ENCODE data around the gene GNAI2.
"Not testable (repeated sequence)": the region's sequence is repeated elsewhere in the genome, so short reads cannot be mapped to it uniquely, and the experiment has no call there.

The GNAI2 gene

DNA sequence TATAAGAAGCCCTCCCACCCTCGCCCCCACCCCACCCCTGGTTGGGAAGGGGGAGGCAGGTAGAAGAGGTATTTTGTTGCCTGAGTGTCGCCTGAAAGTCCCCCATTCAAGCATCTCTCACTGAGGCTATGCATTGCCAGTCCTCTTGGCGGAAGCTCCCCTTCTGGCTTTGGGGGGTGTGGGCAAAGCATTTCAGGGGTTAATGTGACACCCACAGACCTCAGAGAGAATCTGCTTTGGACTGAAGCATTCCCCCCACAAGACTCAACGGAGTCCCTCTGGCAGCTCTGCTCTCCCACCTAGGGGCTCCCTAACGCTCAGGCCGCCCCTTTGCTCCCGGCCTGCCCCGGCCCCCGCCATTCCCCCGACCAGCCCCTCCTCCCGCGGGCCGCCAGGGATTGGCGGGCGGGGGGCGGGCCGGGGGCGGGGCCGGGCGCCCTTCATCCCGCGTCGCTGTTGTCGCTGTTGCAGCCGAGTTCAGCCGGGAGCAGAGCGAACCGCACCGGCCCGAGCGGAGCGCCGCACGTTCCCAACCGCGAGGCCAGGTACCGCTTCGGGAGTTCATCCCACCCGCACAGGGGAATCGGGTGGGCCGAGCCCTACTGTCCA is 31.1 kb upstream of the GNAI2 start, which contains the start of gene SLC38A3:
TSS of gene SLC38A3 (plus strand) at position 468 of the 609 bp plus-strand sequence. CDS start 8,929 bp downstream, outside the sequence.
- DNase-seq (ENCODE audit: low read depth in 2 of 2) = no peak

GRCh38 chr3:50205413-50206276 is 30.4 kb upstream of the GNAI2 start:
- no peak for DNase-seq (ENCODE audit: low read depth in 2 of 2)

GRCh38 chr3:50207359-50208042 is 28.5 kb upstream of the GNAI2 start:
- no peak for DNase-seq (ENCODE audit: low read depth in 2 of 2)

DNA sequence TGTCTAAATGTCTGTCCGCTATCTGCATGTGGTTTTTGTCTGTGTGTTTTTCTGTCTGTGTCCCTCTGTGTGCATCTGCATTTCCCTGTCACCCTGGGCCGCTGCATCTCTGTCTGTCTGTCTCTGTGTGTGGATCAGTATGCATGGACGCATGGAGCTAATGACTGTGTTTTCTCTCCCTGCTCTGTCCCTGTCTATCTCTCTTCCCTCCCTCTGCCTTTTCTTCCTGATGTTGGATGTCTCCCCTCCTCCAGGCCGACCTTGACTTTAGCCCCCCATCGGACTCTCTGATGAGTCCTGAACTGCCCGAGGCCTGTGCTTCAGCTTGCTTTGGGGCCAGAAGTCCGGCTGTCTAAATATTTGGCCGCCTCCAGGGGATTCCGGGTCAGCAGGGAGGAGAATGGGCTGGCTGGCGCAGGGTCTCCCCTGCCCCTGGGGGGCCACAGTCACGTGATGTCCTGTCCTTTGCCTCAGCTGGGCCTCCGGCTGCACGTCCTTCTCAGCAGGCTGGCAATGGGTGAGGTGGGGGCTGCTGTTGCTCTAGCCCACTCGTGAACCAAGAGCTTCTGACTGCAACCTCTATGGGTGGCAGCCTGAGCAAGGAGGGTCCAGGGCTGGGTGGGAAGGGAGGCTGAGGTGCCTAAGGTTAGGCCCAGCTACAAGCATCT is 27.2 kb upstream of the GNAI2 start:
- no peak for DNase-seq (ENCODE audit: low read depth in 2 of 2)

DNA sequence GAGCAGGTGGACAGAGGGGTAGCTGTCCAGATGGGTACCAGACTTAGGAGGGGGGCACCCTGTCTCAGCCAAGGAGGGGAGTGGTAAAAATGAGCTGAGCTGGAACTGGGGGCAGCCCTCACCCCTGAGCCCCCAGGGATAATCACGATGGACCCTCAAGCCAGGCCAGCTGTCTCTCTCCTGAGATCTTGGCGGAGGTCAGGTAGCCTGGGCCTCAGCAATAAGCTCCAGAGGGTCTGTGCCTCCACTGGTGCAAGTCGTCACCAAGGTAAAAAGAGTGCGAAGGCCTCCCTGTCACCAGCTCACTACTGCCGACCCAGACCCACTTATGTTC is 25.9 kb upstream of the GNAI2 start:
- no peak for DNase-seq (ENCODE audit: low read depth in 2 of 2)

DNA sequence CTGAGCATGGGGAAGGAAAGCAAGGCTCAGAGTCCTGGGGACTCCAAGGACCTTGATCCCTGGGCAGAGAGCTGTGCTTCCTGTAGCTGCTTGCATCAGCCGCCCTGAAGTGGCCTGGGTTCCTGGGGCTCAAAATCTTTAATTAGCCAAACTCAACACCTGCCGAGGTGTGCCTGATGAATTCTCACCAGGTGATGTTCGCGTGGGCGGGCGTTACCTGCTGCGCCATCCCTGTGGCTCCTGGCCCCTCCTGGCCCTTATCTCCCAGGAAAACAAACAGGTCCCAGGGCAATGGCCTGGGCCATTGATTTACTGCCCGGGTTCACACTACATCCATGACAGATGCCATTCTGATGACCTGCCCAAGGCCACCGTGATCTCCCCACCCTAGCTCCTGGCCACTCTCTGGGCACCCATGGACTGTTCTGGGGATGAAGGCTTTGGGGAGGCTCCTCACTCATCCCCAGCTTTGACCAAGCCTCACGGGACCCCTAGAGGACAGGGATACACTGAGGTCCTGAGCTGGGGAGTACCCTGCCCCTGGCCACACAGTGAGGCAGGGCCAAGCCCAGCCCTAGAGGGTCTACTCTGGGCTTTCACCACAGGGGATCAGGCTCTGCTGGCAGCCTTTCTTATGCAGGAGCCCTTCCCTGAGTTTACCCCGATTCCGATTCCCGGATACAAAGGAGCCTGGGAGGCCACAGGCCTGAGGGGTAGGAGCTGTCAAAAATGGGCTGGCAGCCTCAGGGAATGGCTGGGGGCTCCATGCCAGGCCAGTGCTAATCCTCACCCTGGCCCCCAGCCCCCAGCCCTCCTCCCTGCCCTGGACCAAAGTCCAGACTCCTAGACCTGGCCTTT is 25.3 kb upstream of the GNAI2 start:
- no peak for DNase-seq (ENCODE audit: low read depth in 2 of 2)

DNA sequence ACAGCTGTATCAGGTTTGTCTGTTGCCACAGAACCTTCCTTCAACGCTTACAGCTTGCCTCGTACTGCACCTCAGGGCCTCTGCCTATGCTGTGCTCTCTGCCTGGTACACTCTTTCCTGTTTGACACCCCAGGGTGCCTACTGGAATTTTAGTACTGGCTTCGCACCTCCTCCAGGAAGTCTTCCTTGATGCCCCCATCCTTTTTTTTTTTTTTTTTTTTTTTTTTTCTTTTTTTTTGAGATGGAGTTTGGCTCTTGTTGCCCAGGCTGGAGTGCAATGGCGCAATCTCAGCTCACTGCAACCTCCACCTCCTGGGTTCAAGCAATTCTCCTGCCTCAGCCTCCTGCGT is 24.7 kb upstream of the GNAI2 start:
- not testable (repeated sequence) for DNase-seq (ENCODE audit: low read depth in 2 of 2)

DNA sequence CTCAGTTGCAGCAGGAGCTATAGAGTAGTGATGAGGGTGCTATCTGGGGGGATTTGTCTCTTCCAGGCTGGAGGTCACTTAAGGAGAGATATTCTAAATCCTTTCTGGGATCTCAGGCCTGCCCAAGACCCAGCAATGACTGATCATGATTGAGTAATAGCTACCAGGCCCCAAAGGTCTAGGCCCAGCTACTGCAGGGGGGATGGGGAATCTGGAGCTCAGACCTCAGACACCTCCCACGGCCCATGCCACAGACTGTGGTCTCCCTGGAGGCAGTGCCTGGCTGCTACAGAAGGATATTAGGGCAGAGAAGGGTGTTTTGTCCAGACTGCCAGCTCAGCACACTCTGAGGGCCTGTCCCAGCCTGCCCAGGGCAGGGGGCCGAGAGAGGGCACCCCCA is 24.1 kb upstream of the GNAI2 start:
- no peak for DNase-seq (ENCODE audit: low read depth in 2 of 2)

- no peak for DNase-seq (ENCODE audit: low read depth in 2 of 2)
Observed at GRCh38 chr3:50212502-50212901, 23.5 kb upstream of the GNAI2 start.

- no peak for DNase-seq (ENCODE audit: low read depth in 2 of 2)
Observed at GRCh38 chr3:50212971-50213370, 23.0 kb upstream of the GNAI2 start.

- DNase-seq (ENCODE audit: low read depth in 2 of 2) = no peak
Observed at GRCh38 chr3:50213373-50213772, 22.6 kb upstream of the GNAI2 start.

DNA sequence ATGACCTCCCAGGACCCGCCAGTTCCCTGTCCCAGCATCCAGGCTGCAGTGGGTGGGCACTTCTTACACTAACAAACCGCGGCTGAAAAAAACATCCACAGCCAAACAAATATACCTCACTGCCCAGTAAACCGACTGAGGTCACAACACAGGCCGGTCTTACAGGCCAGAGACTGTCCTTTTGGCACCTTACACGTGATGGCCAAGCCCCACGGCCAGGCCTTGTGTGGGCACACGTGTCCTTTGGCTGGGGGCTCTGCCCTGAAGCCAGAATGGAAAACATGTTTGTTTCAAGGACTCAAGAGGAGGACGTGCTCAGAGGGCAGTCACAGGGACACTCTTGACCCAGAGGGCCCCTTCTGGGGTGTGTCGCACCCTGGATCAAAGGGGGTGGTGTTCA is 21.2 kb upstream of the GNAI2 start:
- no peak for DNase-seq (ENCODE audit: low read depth in 2 of 2)

DNA sequence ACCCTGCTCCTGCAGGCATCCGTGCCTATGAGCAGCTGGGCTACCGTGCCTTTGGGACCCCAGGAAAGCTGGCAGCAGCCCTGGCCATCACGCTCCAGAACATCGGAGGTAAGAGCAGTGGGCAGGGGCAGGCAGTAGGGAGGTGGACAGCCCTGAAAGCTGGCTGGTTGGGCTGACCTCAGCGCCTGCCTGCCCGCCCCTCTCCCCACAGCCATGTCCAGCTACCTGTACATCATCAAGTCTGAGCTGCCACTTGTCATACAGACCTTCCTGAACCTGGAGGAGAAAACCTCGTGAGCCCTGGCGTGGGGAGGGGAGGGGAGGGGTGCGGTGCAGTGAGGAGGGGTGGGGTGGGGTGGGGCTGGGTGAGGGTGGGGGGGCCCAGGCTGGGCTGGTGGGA is 20.5 kb upstream of the GNAI2 start:
- DNase-seq (ENCODE audit: low read depth in 2 of 2) = no peak

DNA sequence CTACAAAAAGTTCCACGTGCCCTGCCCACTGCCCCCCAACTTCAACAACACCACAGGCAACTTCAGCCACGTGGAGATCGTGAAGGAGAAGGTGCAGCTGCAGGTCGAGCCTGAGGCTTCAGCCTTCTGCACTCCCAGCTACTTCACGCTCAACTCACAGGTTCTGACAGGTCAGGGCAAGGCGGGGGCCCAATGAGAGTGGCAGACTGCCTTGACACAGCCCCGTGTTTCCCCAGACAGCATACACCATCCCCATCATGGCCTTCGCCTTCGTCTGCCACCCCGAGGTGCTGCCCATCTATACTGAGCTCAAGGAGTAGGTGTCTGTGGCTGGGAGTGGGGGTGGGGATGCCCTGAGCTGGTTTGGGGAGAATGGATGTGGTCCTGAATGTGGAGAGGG is 18.3 kb upstream of the GNAI2 start:
- DNase-seq (ENCODE audit: low read depth in 2 of 2) = no peak

DNA sequence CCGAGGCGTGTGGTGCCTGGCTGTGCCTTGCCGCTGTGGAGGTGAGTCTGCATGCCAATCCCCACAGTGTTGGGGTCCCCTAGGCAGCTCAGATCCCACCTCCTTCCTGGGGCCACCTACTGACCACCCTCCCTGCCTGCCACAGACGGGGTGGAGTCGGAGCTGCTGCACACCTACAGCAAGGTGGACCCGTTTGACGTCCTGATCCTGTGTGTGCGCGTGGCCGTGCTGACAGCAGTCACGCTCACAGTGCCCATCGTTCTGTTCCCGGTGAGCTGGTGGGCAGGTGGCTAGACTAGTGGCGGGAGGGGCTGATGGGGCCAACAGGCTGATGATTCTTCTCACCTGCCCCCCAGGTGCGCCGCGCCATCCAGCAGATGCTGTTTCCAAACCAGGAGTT is 17.6 kb upstream of the GNAI2 start:
- no peak for DNase-seq (ENCODE audit: low read depth in 2 of 2)

GRCh38 chr3:50219285-50219684 is 16.7 kb upstream of the GNAI2 start:
- DNase-seq (ENCODE audit: low read depth in 2 of 2) = no peak

- no peak for DNase-seq (ENCODE audit: low read depth in 2 of 2)
Observed at GRCh38 chr3:50220109-50220508, 15.9 kb upstream of the GNAI2 start.

- no peak for DNase-seq (ENCODE audit: low read depth in 2 of 2)
Observed at GRCh38 chr3:50221051-50221410, 15.0 kb upstream of the GNAI2 start.

DNA sequence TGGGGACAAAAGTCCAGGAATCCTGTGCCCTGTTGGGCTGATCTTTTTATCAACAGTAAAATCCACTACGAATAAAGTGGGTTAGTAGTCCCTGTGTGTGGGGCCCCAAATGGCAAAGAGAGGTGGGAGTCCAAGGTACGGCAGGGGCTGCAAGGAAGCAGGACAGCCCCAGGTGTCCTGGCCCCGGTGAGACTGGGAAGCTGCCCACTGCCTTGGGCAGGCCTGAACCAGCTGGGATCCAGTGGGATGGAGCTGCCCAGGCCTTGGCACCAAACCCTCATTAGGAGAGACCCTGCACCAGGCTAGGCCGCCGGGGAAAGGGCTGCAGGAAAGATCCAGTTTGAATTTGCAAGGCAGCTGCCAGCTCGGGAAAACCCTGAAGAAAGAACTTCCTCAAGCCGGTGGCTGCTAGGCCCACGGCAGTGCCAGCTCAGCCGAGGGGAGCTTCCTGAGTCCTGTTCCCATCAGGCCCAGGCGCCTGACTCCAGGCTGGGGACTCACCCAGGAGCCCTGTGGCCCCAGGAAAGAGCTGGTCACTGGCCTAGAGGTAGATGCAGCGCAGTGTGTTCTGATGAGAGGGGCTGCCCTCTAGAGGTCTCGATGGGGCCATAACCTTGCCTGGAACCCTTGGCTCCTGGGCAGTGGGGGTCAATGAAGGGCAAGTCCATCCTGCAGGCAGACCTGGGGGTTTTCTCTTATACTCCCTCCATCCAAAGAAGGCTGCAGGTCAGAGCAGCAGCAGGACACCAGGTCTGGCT is 14.4 kb upstream of the GNAI2 start:
- DNase-seq (ENCODE audit: low read depth in 2 of 2) = no peak

DNA sequence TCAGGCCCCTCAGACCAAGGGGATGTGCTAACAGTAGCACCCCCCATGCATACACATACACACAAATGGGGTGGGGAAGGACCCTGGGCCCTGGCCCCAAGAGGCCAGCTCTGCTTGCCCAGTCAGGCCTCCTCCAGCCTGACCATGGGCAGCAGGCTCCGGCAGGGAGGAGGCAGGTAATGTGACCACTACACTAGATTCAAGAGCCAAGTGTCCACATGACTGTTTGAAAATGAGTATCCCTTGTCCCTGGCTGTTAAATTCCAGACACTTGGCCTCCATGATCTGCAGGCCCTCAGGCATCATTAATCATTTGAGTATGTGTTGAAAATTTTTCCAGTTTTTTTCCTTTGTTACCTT is 13.9 kb upstream of the GNAI2 start:
- no peak for DNase-seq (ENCODE audit: low read depth in 2 of 2)

- DNase-seq (ENCODE audit: low read depth in 2 of 2) = no peak
Observed at GRCh38 chr3:50224639-50225038, 11.4 kb upstream of the GNAI2 start.
